ENCODE data around the gene SIVA1.
A peak's percentile ranks its signal among the peaks of the same experiment; 100 is the strongest.

Gene SIVA1

GRCh38 chr14:104798300-104799243 is 45.6 kb downstream of the SIVA1 start:
- DNase-seq, result no peak

DNA sequence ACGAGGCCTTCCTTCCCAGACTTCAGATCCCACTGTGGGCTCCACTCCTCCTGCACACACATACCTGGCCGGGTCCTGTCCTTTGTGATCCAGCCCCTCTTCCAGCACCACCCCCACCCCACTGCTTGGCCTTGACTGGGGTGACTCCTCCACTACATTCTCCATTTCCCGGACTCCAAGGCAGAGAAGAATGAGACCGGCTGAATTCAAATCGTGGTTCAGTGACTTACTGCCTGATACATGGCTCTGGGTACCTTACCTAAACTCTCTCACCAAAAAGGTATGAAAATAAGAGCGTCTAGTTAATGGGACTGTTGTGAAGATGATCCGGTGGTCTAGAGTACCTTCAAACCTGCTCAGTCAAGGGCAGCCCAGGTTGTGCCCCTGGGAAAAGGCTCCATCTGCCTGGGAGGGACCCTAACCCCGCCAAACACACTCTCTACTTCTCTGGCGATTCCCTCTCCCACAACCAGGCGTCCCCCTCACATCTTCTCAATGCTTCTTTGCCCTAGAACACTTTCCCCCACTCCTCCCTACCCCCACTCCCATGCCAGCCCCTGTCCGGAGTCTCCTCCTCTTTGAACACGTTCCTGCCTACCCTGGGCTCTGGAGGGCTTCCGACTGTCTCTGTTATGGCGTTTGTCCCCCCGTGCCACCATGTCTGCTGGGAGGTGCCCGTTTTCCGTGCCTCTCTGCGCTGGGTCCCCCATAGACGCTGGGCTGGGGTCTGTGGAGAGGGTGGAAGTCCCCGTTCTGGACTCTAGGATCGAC is 46.5 kb downstream of the SIVA1 start:
- peak in 1 of 5 experiments; percentile 31 for DNase-seq

DNA sequence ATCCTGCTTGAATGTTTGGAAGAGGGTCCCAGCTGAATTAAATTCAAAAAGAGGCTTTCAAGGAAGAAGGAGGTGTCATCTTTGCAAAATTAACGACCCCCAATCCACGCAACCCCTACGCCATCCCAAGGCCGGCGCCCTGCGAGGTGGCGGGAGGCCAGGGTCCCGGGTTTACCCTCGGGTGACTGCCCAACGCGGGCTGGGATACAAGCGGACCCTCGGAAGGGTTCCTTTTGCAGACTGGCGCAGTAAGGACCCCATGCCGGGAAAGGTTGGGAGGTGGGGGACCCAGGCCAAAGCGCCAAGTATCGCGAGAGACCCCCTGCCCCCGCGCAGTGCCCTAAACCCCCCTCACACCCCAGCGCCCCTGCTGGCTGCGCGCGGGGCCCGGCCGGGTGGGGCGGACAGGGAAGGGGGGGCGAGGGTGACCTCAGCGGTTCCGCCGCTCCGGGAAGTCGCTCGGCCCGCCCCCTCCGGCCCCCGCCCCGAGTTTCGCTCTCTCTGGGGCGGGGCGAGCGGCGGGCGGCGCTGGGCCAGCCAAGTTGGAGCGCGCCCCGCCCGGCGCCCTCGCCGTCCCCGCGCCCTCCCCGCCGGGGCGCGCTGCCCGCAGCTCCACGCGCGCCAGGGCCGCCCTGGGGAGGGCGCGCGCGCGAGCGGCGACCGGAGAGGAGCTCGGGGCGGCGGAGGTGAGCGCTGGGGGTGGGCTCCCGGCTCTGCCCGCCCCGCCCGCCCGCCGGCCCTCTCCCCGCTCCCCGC is 47.2 kb downstream of the SIVA1 start:
- peak; percentile 63 to 85 (median 73) for DNase-seq

DNA sequence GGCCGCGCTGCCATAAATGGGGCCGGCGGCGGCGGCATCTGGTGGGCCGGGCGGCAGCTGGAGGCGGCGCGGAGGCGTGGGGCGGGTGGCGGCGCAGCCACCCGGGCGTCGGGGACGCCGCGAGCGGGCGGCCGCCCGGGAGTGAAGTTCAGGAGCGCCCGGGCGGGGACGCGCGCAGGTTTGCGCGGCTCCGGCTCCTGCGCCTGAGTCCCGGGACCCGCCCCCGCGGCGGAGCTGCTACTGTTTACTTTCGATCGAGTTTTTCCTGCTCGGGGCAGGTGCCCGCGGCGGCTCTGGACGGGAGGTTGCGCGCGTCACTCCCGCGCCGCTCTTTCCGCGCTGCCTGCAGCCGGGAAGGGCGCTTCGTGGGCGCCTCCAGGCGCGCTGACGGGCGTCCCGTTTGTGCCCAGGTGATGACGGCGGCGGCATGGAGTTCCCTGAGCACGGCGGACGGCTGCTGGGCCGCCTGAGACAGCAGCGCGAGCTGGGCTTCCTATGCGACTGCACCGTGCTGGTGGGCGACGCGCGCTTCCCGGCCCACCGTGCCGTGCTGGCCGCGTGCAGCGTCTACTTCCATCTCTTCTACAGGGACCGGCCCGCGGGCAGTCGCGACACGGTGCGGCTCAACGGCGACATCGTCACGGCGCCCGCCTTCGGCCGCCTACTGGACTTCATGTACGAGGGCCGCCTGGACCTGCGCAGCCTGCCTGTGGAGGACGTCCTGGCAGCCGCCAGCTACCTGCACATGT is 48.0 kb downstream of the SIVA1 start, which contains the start of gene ZBTB42:
TSS of gene ZBTB42 (plus strand) at position 331 of the 749 bp plus-strand sequence. CDS start at position 428, 97 bp downstream.
- DNase-seq, result peak; percentile 46 to 80 (median 63)

GRCh38 chr14:104801520-104802393 is 48.8 kb downstream of the SIVA1 start:
- DNase-seq, result no peak

- DNase-seq, result no peak
Measured at GRCh38 chr14:104802394-104803184, 49.6 kb downstream of the SIVA1 start.

DNA sequence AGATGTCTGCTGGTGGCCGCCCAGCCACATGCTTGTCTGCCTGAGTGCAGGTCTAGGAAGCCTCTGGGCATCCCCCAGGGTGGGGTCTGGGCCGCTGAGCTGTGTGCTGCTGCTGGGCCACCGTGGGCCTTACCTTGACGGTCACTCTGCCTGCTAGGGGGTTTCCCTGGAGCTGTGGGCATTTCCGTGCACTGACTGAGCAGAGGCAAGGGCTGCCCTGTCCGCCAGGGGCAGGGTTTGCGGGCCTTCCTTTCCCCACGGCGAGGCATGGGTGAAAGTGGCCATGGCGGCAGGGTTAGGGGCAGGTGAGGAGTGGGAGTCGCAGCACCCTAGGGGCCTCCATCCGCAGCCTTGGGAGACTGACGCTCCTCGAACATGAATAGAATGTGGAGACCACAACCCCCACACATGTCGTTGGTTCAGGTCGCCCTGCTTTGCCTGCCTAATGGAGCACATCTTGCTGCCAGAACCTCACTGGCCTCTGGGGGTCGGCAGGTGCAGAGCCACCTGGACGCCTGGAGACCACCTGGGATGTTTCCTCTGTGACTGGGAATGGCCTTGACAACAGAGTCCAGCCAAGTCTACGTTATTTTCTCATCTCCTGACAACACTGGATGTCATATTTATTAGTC is 50.4 kb downstream of the SIVA1 start:
- no peak for DNase-seq

DNA sequence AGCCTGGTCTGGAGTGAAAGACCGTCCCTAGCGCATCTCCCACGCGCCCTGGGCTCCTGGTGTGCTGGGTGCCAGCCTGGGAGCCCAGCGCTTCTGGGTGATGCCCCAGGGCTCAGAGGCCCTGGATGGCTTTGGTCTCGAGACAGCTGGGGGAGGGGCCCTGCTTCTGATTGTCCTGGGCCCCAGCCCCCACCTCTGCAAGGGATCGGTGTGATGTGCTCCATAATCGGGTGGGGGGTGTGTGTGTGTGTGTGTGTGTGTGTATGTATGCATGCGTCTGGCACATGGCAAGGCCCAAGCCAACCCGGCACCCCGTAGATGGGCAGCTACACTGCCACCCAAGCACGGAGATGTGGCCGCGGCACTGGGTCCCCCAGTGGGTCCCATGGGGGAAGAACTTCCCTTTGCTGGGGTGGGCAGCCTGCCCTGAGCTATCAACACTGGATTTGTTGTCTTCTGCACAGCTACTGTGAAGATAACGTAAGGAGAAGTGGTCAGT is 51.0 kb downstream of the SIVA1 start:
- no peak for DNase-seq

DNA sequence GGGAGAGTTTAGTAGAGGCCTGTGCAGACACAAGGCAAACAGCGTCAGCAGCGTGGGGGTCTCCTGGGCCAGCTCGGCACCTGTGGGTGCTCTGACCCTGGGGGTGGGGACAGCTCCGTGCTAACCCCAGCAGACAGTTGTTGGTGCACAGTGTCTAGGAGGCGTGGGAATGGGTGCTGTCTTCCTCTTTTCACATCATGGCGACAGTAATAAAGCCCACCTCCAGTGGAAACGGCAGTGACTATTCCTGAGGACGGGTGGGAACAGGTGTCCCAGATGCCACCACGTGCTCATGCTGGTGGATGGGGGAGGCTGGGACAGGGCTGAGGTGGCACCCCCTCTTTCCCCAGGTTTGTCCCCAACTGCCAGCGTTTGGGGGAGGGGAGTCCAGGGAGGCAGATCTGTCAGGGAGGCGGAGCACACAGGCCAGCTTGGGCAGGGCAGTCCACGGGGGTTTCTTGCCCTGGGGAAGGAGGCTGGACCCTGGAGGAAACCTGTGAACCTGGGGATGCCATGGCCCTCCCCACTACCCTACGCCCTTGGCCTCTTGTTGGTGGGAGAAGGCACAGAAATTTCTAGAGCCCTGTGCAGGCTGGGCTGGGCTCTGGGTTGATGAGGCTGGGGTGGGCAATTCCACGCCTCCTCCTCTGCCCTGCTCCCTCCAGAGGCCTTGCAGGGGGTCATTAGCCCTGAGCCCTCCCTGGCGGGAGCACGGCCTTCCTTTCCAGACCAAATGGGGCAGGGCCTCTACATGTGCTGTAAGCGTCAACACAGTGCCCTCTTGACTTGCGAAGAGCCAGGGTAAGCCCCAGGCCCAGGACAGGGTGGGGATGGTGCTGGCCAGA is 51.8 kb downstream of the SIVA1 start:
- no peak for DNase-seq

GRCh38 chr14:104805326-104805678 is 52.4 kb downstream of the SIVA1 start:
- DNase-seq, result no peak

DNA sequence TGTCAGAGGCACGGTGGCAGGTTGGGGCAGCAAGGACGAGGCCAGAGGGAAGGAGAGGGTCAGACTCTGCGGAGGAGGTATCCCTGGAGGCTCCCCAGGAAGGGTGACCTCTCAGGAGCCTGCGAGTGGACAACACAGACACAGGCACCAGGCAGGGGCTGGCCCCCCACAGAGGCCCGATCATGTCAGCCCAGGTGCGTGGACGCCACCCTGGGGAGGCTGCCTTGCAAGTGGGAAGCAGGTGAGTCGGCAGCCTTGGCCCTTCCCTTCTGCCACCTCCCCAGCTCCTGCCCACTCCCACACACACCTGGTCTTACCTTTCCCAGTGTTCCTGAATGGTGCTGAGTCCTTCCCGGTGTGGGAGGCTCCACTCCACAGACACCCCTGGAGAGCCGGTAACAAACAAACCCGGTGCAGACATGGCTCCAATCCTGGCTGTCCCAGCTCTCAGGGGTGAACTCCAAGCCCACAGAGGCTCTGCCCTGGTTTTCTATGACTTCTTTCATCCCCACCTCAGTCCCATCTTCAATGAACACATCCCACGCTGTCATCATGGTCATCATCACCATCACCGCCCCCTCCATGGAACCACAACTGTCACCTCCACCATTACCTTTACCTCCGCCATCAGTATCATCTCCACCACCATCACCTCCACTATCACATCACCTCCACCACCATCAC is 53.1 kb downstream of the SIVA1 start:
- DNase-seq, result no peak

DNA sequence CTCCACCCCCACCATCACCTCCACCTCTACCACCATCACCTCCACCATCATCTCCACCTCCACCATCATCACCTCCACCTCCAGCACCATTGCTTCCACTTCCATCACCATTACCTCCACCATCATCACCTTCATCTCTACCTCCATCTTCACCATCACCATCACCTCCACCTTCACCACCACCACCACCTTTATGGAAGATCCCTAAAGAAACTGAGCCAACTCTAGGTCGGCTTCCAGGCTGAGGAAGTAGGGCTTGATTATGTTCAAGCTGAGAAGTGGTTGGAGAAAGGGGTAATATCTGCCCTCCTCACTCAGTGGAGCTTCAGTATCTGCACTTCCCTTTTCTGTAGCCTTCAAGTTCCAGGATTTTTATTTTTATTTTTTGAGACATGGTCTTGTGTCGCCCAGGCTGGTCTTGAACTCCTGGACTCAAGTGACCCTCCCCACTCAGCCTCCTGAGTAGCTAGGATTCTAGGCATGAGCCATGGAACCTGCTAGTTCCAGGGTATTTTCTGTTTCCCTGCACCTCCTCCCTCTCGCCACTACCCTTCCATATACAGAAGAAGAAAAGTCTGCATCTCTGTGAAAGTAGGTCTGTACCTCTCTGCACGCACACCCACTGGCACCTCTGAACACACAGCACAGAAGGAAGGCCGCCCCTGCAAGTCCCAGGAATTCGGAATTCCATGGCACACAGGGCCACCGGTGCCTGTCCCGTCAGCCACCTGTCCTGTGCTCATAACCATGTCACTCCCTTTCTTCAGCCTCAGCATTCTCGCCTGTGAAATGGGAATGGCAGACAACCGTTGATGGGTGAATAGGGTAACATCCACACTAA is 53.9 kb downstream of the SIVA1 start:
- DNase-seq, result no peak

DNA sequence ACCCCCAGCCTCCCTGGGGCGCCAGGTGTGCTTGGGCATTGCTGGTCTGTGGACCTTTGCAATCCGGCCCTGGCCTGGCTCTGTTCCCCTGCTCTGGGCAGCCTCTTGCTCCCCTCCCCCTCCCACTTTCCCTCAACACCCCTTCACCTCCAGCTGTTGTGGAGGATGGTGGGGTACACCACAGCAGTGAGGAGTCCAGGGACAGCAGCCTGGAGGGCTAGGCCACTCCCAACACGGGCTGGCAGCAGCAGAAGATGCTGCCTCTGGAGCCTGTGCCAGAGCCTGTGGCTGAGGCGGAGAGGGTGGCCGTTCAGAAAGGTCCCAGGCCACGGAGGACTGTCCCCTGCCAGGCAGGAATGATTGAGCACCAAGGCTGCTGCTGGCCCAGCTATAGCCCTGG is 55.5 kb downstream of the SIVA1 start:
- no peak for DNase-seq
